Uterus (tissue), 4 donors: ENCODE measurements around the gene MOV10L1. TPM values are rescaled to one million over a fixed set of nuclear protein-coding genes. Genes with fewer than 3 reads are reported as not detected.

Experiments used
- DNase-seq, 2 donors: peaks; one replicate each; pipeline ENCODE4 v3.0.0-alpha.2; 2019 to 2020
- H3K27ac ChIP-seq, 2 donors: fragments of 200-600 bp; sonication (generic); 1 replicate in 1 of 2; 2 replicates in 1 of 2; pipeline ENCODE4 v1.5.1; 2016 to 2018
- H3K27me3 ChIP-seq, 2 donors: fragments of 200-600 bp; sonication (generic); one replicate each; pipeline ENCODE4 v1.5.1; 2018 to 2019; ENCODE audit warnings: control low read depth in 1 of 2
- H3K36me3 ChIP-seq, 2 donors: fragments of 200-600 bp; sonication (generic); one replicate each; pipeline ENCODE4 v1.5.1; 2019; ENCODE audit warnings: control low read depth in 1 of 2
- H3K4me1 ChIP-seq, 2 donors: fragments of 200-600 bp; sonication (generic); one replicate each; pipeline ENCODE4 v1.5.1; 2018 to 2019; ENCODE audit warnings: control low read depth in 1 of 2
- H3K4me3 ChIP-seq, 2 donors: fragments of 200-600 bp; sonication (generic); 1 replicate in 1 of 2; 2 replicates in 1 of 2; pipeline ENCODE4 v1.5.1; 2018 to 2019; ENCODE audit warnings: mild to moderate bottlenecking in 1 of 2
- H3K9me3 ChIP-seq, 2 donors: fragments of 200-600 bp; sonication (generic); one replicate each; pipeline ENCODE4 v1.5.1; 2019; ENCODE audit warnings: control low read depth in 1 of 2
- POLR2A ChIP-seq, 2 donors: fragments of 450-650 bp; IDR thresholded peaks; one replicate each; pipeline ENCODE4 v1.6.1; 2016; ENCODE audit warnings: antibody characterized with exemption in 2 of 2, mild to moderate bottlenecking in 1 of 2, moderate library complexity in 1 of 2
- intact Hi-C: fragments of 100-400 bp; cut with DNase I; formaldehyde crosslinking; loops from one replicate; pipeline ENCODE4 v1.15.1; 2023; ENCODE audit warnings: low total_unique reads
- total RNA-seq, 4 donors: library from RNA; depleted of rRNA in 3 of 4; stranded (reverse); fragments of >200 nt in 3 of 4; gene quantifications; one replicate each; pipeline versions ENCODE4 v1.1.0 to v1.2.4, GENCODE V29; 2014 to 2023
- TF ChIP-seq, protein P1 (sequence below), 4 experiments: fragments of 200-600 bp in 2 of 4; fragments of 450-650 bp in 2 of 4; sonication (generic) in 2 of 4; IDR thresholded peaks; one replicate each; pipeline ENCODE4 v1.5.1; 2016 to 2019; ENCODE audit warnings: antibody characterized with exemption in 4 of 4, mild to moderate bottlenecking in 2 of 4, moderate library complexity in 1 of 4
- donor health status: DM: yes; HTN: yes; CAD: no.

Gene MOV10L1
- total RNA-seq, 4 donors from 2014 or later, result 1.8 to 3.4 TPM; not detected in 2

DNA sequence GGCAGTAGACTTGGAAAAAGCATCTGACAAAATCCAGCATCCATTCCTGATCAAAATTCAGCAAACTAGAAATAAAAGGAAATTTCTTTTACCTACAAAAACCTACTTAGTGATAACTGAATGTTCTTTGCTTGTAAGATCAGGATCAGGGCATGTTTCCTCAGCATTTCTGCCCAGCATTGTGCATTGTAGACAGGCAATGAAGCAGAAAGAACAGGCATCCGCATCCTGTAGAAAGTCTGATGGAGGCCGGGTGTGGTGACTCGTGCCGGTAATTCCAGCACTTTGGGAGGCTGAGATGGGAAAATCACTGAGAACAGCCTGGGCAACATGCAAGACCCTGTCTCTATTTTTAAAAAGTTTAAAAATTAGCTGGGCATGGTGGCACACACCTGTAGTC lies 48.2 kb downstream of the MOV10L1 start:
- intact Hi-C loops, result no loop called here
- TF ChIP-seq POLR2A (IDR thresholded peaks at IDR 0.05), result no peak
- TF ChIP-seq, protein P1, sequence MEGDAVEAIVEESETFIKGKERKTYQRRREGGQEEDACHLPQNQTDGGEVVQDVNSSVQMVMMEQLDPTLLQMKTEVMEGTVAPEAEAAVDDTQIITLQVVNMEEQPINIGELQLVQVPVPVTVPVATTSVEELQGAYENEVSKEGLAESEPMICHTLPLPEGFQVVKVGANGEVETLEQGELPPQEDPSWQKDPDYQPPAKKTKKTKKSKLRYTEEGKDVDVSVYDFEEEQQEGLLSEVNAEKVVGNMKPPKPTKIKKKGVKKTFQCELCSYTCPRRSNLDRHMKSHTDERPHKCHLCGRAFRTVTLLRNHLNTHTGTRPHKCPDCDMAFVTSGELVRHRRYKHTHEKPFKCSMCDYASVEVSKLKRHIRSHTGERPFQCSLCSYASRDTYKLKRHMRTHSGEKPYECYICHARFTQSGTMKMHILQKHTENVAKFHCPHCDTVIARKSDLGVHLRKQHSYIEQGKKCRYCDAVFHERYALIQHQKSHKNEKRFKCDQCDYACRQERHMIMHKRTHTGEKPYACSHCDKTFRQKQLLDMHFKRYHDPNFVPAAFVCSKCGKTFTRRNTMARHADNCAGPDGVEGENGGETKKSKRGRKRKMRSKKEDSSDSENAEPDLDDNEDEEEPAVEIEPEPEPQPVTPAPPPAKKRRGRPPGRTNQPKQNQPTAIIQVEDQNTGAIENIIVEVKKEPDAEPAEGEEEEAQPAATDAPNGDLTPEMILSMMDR (IDR thresholded peaks at IDR 0.05), result no peak
- Histone ChIP-seq H3K36me3 (no peaks in the 10 kb centered on the region), H3K9me3 (no peaks in the 10 kb centered on the region), H3K4me3 (no peak overlapping the region), H3K4me1 (no peaks in the 10 kb centered on the region), H3K27me3 (no peaks in the 10 kb centered on the region), H3K27ac (no peak overlapping the region)
- no peak for DNase-seq

DNA sequence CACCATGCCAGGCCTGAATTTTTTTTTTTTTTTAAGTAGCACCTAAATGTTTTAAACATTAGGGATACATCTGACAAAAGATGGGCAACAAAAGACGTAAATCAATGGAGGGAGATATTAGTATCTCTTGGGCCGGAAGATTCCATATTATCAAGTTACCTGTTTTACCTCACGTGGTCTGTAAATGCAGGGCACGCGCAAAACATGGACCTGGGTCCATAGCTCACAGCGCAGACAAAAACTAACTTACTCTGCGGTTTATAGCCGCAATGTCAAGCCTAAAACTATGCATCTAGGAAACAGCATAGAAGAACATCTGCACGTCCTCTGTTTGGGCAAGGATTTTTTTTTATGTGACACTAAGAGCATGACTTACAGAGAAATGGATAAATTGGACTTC lies 49.2 kb downstream of the MOV10L1 start:
- Histone ChIP-seq H3K9me3 (no peaks in the 10 kb centered on the region), H3K27me3 (no peaks in the 10 kb centered on the region), H3K4me1 (no peaks in the 10 kb centered on the region), H3K4me3 (no peak overlapping the region), H3K27ac (no peak overlapping the region), H3K36me3 (no peaks in the 10 kb centered on the region)
- intact Hi-C loops, result no loop called here
- TF ChIP-seq, protein P1 (IDR thresholded peaks at IDR 0.05), result no peak
- no peak for TF ChIP-seq POLR2A (IDR thresholded peaks at IDR 0.05)
- no peak for DNase-seq

DNA sequence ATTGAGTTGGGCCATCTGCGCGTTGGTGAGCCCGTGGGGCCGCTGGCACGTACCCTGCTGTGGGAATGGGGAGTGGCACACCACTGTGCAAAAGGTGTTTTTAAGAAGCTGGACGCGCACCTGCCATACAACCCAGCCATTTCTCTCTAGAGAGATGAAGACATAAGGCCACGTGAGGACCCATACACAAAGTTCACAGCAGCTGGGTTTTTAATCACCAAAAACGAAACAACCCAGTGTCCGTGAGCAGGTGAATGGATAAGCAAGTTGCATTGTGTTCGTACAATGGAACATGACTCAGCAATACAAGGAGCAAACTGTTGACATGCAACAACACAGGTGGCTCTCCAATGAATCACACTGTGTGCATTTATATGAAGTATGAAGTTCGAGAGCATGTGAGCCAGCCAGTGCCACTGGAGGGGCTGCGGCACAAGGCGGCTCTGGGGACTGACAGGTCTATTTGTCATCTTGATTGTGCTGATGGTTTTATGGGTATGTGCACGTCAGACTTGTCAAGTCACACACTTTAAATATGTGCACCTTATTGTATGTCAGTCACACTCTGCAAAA lies 50.1 kb downstream of the MOV10L1 start:
- Histone ChIP-seq H3K4me1 (no peaks in the 10 kb centered on the region), H3K9me3 (no peaks in the 10 kb centered on the region), H3K4me3 (no peak overlapping the region), H3K27me3 (no peaks in the 10 kb centered on the region), H3K36me3 (no peaks in the 10 kb centered on the region), H3K27ac (no peak overlapping the region)
- TF ChIP-seq, protein P1 (IDR thresholded peaks at IDR 0.05), result no peak
- TF ChIP-seq POLR2A (IDR thresholded peaks at IDR 0.05), result no peak
- DNase-seq, result no peak
- intact Hi-C loops, result no loop called here

DNA sequence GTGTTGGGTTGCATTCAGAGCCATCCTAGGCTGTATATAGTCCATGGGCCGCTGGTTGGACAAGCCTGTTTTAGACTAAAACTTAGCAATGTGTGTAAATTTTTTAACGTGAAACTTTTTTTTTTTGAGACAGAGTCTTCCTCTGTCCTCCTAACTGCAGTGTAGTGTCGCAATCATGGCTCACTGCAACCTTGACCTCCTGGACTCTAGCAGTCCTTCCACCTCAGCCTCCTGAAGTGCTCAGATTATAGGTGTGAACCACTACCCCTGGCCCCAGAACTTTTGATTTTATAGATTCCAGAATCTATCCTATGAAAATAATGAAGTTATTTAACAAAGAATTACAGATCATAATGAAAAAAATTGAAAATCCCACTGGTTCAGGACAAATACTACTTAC lies 50.8 kb downstream of the MOV10L1 start:
- H3K27me3 ChIP-seq, result no peaks in the 10 kb centered on the region
- TF ChIP-seq, protein P1 (IDR thresholded peaks at IDR 0.05), result no peak
- TF ChIP-seq POLR2A (IDR thresholded peaks at IDR 0.05), result no peak

DNA sequence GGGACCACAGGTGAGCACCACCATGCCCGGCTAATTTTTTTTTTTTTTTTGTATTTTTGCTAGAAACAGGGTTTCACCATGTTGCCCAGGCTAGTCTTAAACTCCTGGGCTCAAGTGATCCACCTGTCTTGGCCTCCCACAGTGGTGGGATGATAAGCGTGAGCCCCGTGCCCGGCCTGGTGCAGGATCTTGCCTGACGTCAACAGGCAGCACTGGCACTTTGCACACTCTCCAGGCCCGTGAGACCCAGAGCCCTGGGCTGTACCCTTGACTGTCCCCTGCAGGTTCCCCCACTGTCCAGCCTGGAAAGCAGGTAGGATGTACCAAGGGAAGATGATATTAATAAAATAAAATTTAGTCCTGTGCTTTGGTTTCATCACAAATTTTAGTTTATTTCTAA lies 51.7 kb downstream of the MOV10L1 start:
- intact Hi-C loops, result no loop called here
- no peak for TF ChIP-seq POLR2A (IDR thresholded peaks at IDR 0.05)
- TF ChIP-seq, protein P1 (IDR thresholded peaks at IDR 0.05), result no peak
- Histone ChIP-seq H3K27ac (no peak overlapping the region), H3K4me1 (no peaks in the 10 kb centered on the region), H3K36me3 (no peaks in the 10 kb centered on the region), H3K9me3 (no peaks in the 10 kb centered on the region), H3K4me3 (no peak overlapping the region), H3K27me3 (no peaks in the 10 kb centered on the region)
- no peak for DNase-seq

More for the DNA sequence above, 50.8 kb downstream of the MOV10L1 start:
- no peaks in the 10 kb centered on the region for H3K4me1 ChIP-seq
- H3K4me3 ChIP-seq, result no peak overlapping the region
- DNase-seq, result no peak
- no peak overlapping the region for H3K27ac ChIP-seq
- no peaks in the 10 kb centered on the region for H3K9me3 ChIP-seq
- intact Hi-C loops, result no loop called here
- H3K36me3 ChIP-seq, result no peaks in the 10 kb centered on the region
